ENCODE data around the gene IGSF23. TPM values are rescaled to one million over a fixed set of nuclear protein-coding genes. Genes with fewer than 3 reads are reported as not detected.

Gene IGSF23
- total and polyA plus RNA-seq, 2 of the 4 experiments (the other 2 are of a cell fraction), result 0.27 TPM; not detected in 1

DNA sequence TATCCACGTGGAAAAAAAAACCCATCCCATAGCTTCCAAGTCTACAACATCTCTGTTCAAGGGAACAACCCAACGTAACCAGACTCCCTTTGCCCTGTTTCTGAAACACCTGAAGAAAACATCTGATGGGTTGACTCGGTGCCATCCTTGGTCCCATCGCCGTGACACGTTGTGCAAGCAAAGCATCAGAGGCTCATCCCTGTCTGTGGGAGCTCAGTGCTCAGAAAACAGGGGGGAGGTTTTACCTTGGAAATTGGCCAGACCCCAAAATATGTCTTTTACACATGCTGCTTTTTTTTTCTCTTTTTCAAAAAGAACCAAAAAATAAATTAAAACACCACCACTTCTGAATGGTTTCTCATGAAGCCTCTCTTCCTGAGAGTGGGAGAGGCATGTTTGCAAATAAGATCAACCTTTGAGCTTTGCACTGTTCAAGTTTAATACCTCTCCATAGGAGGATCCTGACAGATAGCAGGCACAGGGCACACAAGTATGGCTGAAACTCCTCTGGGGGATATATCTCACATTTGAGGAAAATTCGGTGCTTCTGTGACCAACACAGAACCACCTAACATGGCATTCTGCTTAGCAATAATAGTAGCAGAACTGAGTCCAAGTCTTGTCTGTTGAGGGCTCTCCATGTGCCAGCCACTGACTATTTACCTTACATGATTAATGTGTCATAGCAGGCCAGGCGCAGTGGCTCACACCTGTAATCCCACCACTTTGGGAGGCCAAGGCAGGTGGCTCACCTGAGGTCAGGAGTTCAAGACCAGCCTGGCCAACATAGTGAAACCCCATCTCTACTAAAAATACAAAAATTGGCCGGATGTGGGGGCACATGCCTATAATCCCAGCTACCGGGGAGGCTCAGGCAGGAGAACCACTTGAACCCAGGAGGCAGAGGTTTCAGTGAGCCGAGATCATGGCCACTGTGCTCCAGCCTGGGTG lies 23.4 kb downstream of the IGSF23 start:
- H4K91ac ChIP-seq (ENCODE audit: insufficient read depth, low read depth, low read length), result peak overlapping the region; percentile 43
- peaks cover 0 to 10% of the 10 kb centered on the region in 2 experiments; a peak in 1 of 4 replicates for H3K79me1 ChIP-seq (ENCODE audit: low read depth in 1 of 2, low read length in 2 of 2)
- H4K20me1 ChIP-seq (ENCODE audit: insufficient read depth, low read length), result no peaks in the 10 kb centered on the region
- H3K4me3 ChIP-seq (ENCODE audit: insufficient read depth, low read depth, low read length), result no peak overlapping the region
- peak overlapping the region; percentile 93 for H2AK9ac ChIP-seq (replicated peaks; ENCODE audit: low read depth, low read length, poor library complexity)
- peaks cover 8% of the 10 kb centered on the region for H3K9me1 ChIP-seq (ENCODE audit: insufficient read depth, low read length)
- H3K36me3 ChIP-seq (ENCODE audit: control insufficient read depth, insufficient read depth, low read length), result no peaks in the 10 kb centered on the region
- no TSS peak for BruUV-seq (replicated peaks)
- POLR2A ChIA-PET (ENCODE audit: unreplicated experiment), result no interaction called here
- H3K18ac ChIP-seq (ENCODE audit: low read depth, low read length), result peak overlapping the region; percentile 28; the same call in 1 of the 2 replicates
- peak overlapping the region; percentile 76 for H3K14ac ChIP-seq (replicated peaks; ENCODE audit: low read depth, low read length)
- intact Hi-C loops (cut with micrococcal nuclease), result no loop called here
- no peak overlapping the region for H3K9ac ChIP-seq (ENCODE audit: low read depth, low read length)
- peak overlapping the region; percentile 84; the same call in 1 of the 3 replicates for H2BK15ac ChIP-seq (ENCODE audit: low read depth, low read length)
- peak overlapping the region; percentile 69 for H3K23ac ChIP-seq (ENCODE audit: low read depth, low read length)
- H4K8ac ChIP-seq (ENCODE audit: low read depth in 2 of 2, low read length in 2 of 2), result peak overlapping the region in 1 of 2 experiments; percentile 10; a peak in 1 of 4 replicates
- DNase-seq (no peak), ATAC-seq (ENCODE audit: low read depth) (no peak)
- no peak overlapping the region for H2AFZ ChIP-seq (replicated peaks; ENCODE audit: low read length, poor library complexity)
- WGBS, 2 experiments (ENCODE audit: extremely low coverage in 2 of 2, insufficient read length in 1 of 2), result 77% methylated on average over 2 of the region's 11 CpGs; no CpG with 5 or more reads in 1 of the 2 experiments
- H2BK120ac ChIP-seq (ENCODE audit: low read depth, low read length), result peak overlapping the region; percentile 70
- in situ Hi-C loops (cut with MboI; ENCODE audit: low sequenced_read_pairs), result no loop called here
- H4K5ac ChIP-seq (ENCODE audit: low read depth, low read length), result 0 out of 2 replicates have a peak overlapping the region, but pooled peaks have one; percentile 6
- peak overlapping the region; percentile 82 for H2AK5ac ChIP-seq (ENCODE audit: low read depth, low read length)
- peaks cover 3% of the 10 kb centered on the region for H3K9me3 ChIP-seq (ENCODE audit: control insufficient read depth, insufficient read depth, low read length)
- CTCF ChIA-PET, result interaction anchor here (0.7 kb wide), 1 partner anchor 65 kb away, joined by 4 read pairs; no protein-coding TSS in a partner anchor
- H3K4ac ChIP-seq (ENCODE audit: low read depth, low read length), result peak overlapping the region; percentile 63
- TF ChIP-seq MAZ (IDR thresholded peaks at IDR 0.05; ENCODE audit: borderline replicate concordance, low read depth, low read length) (no peak), FOS (IDR thresholded peaks at IDR 0.05; ENCODE audit: low read depth, low read length) (no peak), NFE2L2 (IDR thresholded peaks at IDR 0.05; ENCODE audit: low read depth, low read length) (no peak), BHLHE40 (IDR thresholded peaks at IDR 0.05; ENCODE audit: low read depth, low read length) (no peak), RAD21 (IDR thresholded peaks at IDR 0.05; ENCODE audit: low read length) (no peak), MAFK (IDR thresholded peaks at IDR 0.05; ENCODE audit: low read depth, low read length) (no peak), CHD1 (IDR thresholded peaks at IDR 0.05; ENCODE audit: low read depth, low read length) (no peak), RCOR1 (IDR thresholded peaks at IDR 0.05; ENCODE audit: insufficient replicate concordance, low read length) (no peak), MXI1 (IDR thresholded peaks at IDR 0.05; ENCODE audit: borderline replicate concordance, low read depth, low read length) (no peak), SMC3 (IDR thresholded peaks at IDR 0.05; ENCODE audit: low read depth, low read length) (no peak)
- TF ChIP-seq, protein P1, sequence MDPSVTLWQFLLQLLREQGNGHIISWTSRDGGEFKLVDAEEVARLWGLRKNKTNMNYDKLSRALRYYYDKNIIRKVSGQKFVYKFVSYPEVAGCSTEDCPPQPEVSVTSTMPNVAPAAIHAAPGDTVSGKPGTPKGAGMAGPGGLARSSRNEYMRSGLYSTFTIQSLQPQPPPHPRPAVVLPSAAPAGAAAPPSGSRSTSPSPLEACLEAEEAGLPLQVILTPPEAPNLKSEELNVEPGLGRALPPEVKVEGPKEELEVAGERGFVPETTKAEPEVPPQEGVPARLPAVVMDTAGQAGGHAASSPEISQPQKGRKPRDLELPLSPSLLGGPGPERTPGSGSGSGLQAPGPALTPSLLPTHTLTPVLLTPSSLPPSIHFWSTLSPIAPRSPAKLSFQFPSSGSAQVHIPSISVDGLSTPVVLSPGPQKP (IDR thresholded peaks at IDR 0.05; ENCODE audit: borderline replicate concordance, low read depth, low read length), result no peak
- peak overlapping the region; percentile 73 for H2BK20ac ChIP-seq (ENCODE audit: low read depth, low read length)
- no peak overlapping the region for H3K27ac ChIP-seq (ENCODE audit: insufficient read depth, low read length)
- H3K4me2 ChIP-seq (ENCODE audit: low read depth, low read length), result no peak overlapping the region
- dilution Hi-C loops (cut with HindIII; ENCODE audit: low sequenced_read_pairs, unreplicated experiment), result no loop called here
- H2BK5ac ChIP-seq (ENCODE audit: low read depth, low read length, poor library complexity, severe bottlenecking), result no peak overlapping the region
- H3K4me1 ChIP-seq (ENCODE audit: control insufficient read depth, insufficient read depth, low read length), result peaks cover 14% of the 10 kb centered on the region
- H3K56ac ChIP-seq (ENCODE audit: extremely low read depth, insufficient read depth, low read length), result no peak overlapping the region
- no peaks in the 10 kb centered on the region for H3K27me3 ChIP-seq (ENCODE audit: control insufficient read depth, insufficient read depth, low read length)

All from IMR-90 (cell line).